Measurements from ENCODE around the gene VWA8.
A peak's percentile ranks its signal among the peaks of the same experiment; 100 is the strongest.
"Not testable (repeated sequence)": the region's sequence is repeated elsewhere in the genome, so short reads cannot be mapped to it uniquely, and the experiment has no call there.

Gene VWA8

DNA sequence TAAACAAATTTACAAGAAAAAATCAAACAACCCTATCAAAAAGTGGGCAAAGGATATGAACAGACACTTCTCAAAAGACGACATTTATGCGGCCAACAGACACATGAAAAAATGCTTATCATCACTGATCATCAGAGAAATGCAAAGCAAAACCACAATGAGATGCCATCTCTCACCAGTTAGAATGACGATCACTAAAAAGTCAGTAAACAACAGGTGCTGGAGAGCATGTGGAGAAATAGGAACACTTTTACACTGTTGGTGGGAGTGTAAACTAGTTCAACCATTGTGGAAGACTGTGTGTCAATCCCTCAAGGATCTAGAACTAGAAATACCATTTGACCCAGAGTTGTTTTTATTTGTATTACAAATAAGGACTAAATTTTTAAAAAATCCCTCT lies 215.4 kb downstream of the VWA8 start:
- DNase-seq (ENCODE audit: low spot score) = not testable (repeated sequence)

DNA sequence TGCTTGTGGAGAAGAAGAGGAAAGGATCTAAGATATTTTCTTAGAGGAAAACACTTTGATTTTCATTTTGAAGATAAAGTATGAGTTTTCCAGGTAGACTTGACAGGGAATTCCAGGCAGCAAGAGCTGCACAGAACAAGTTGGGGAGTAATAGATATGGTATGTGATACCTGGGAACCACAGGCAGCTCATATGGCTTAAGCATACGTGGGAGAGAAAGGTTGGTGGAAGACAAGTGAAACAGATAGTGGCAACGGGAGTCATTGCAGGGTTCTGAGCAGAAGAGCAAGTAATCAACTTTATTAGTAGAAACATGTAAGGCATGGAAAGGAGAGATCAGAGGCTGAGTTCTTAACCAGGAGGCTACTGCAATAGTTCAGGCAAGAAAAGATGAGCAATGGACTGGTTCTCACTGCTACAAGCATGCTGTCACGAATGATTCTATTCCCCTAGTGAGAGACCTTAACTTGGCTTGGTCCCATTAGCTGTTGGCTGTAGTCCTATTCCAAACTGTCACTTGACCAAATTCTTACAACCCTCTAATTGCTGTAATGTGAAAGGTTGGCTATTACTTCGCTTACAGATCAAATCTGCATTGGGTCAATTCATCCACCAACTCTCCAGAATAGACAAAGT lies 217.9 kb downstream of the VWA8 start:
- no peak for DNase-seq (ENCODE audit: low spot score)

DNA sequence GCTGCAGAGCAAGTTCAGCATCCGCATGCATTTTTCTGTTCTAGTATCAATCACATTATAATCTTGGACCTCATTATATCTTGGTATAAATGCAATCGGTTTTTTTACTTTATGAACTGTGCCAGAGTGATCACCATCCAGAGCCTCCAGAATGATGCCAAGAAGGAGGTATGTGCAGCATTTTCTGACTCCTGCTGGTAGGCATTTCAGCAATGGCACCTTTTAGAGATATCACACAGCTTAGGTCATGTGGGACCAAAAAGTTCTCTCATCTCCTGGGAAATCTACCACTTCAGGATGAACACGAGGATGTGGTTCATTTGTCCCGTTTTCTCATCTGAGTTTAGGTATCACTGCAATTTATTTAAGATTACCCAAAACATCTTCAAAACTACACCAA lies 220.4 kb downstream of the VWA8 start:
- no peak for DNase-seq (ENCODE audit: low spot score)

DNA sequence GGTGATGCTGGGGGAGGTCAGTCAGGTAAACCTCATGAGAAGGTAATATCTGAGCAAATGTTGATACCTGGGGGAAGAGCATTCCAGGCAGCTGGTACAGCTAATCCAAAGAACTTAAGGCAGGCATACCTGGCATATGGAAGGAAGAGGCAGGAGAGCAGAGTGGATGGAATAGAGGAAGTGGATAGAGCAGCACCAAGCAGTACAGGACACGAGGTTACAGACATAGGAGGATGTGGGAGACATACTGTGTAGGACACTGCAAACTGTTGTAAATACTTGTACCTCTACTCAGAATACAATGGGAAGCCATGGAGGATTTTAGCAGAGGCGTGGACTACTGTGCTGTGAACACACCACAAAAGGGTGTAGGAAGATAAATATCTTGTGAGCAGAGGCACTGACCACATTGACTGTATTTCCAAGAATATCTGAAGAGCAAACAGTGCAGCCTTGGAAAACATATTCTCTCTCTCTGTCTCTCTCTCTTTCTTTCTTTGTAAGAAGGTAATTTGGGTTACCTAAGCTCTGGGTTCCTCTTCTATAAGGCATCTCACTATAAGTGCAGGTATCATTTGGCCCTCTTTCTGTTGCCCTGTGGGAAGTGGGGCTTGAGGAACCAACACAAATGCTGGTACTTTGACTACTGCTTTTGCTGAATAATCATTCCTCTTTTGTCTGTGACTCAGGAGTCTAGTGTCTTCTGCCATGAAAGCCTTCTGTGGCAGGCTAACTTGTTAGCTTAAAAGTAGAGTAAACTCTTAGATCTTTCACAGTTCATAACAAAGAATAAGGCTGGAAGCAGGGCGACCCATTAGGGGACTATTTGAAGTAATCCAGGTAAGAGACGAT lies 238.0 kb downstream of the VWA8 start:
- DNase-seq (ENCODE audit: low spot score) = no peak

DNA sequence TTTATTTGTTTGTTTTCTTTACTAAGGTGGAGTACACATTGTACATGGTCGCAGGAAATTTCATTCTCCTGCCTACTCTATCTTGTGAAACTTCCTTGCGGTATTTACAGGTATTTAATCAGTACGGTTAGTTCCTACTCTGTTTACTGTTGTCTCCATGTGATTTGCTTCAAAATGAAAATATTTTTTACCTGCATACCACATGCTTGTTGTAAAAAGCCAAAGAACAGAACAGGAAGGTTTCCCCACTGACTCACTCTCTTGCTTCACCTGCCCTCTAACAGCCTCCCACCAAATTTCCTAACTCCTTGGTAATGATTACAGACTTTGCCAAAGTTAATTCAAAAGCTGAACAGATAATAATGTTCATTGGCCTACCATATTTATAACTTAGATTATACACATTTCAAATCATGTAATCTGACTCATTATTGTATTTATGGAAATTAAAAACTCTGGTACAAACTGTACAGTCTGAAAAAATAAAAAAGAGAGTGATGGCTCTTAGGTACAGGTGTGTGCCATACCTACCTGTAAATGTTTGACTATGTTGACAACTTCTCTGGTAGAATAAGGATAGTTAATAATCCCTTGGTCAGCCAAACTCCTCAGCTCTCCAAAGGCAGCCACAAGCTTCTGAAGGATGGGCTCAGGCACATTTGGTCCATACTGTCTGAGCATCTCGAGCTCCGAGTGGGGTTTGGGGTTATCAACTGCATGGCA lies 239.9 kb downstream of the VWA8 start:
- no peak for DNase-seq (ENCODE audit: low spot score)

DNA sequence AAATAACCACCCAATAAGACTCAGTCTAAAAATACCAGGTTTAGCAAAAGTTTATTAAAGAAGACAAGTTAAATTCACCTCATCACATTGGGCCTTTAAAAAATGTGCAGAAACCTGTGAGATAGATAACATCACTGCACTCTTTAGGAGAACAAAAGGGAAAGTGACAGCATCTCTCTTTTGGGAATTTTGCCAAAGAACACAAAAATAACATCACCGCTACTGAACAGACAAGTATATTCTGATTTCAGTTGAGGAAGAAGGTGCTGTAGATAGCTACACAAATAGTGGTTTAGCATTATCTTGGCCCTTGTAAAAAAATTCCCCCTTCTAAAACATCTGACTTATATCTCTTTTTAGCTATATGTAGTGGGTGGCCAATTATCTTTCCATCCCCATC lies 244.7 kb downstream of the VWA8 start:
- DNase-seq (ENCODE audit: low spot score) = no peak

DNA sequence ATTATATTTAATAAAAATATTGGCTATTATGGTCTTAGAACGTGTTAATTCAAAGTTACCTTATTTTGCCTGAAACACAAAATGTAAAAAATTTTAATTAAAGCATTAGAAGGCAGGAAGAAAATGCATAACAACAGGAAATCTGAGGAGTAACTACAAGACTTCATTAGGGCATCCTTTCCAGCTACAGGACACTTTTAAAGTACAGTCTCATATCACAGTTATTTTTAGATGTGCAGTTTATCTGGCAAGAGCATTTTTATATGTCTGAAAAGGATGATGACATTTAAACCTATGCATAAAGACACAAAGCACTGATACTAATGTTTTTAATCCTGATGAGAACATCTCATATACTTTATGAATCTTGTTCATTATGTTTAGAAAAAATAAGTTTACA lies 247.5 kb downstream of the VWA8 start:
- no peak for DNase-seq (ENCODE audit: low spot score)

DNA sequence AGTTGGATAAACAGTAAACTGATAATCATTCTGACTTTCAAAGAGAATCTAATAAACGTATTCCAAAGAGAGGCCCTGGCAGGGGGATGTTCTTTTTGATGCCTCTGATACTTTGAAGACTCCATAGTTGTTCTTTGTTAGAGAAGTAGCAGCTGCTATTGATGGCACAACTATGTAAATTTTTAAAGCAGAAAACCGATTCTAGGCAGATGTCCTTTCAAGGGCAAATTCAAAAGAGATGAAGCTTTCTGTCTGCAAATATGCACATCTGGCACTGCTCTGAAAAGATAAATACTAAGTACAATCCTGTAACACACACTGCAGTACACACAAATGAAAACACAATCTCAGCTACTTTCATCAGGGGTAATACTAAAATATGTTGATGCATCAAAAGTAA lies 250.1 kb downstream of the VWA8 start:
- DNase-seq (ENCODE audit: low spot score) = no peak

DNA sequence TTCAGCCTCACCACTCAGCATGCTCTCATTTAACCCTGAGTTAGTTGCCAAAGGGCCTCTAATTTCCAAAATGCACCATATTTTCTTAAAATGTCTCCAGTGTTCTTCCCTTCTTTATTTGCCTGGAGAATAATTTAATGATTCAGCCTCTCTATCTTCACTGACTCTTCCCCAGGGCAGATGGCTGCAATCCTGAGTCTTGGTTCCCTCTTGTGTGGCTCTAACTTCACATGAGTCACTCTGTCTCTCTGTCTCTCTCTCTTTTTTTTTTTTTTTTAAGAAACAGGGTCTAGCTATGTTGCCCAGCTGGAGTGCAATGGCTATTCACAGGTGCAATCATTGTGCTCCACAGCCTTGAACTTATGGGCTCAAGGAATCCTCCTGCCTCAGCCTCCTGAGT lies 251.4 kb downstream of the VWA8 start:
- no peak for DNase-seq (ENCODE audit: low spot score)

DNA sequence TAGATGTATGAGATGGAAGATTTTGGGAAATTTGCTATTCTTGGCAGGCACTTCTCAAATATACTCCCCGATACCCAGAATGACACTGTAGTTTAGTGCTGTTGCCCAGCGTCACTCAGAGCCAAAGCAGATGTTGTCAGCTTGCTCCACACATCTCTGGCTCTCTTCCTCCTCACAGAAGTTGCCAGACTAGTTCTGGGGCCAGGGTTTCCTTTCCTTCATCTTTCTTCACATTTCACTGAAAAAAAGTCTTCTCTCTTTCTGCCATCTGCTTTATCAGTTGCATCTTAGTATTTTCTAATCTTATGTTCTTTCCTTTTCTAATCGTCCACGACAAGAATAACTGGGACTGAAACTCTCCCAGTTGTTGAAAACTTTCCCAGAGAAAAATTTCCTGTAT lies 252.2 kb downstream of the VWA8 start:
- no peak for DNase-seq (ENCODE audit: low spot score)

DNA sequence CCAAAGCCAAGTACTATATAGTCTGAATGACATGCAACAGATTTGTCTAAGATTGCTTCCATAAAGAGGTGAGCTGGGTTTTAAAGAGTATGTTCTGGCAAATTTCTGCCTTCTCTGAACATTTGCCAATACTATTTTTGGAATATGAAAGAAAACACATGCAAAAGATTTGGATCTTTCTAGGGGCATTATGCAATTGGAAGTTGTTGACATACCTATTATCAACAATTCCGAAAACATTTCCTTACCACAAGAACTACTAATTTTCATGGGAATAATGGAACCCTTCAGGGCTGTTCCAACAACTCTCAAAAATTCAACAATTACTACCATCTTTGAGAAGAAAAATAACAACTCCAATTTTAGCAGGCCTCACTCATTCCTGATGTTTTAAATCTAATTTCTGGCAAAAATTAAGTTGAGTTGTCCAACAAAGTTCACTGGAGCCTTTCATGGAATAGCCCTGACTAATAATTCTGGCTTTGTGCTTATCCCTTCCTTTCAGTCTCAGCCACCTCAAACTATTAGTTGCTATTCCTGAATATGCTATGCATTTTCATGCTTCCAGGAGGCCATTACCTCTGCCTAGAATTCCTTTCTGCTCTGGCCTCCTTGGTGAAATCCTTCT lies 253.6 kb downstream of the VWA8 start:
- DNase-seq (ENCODE audit: low spot score) = no peak

DNA sequence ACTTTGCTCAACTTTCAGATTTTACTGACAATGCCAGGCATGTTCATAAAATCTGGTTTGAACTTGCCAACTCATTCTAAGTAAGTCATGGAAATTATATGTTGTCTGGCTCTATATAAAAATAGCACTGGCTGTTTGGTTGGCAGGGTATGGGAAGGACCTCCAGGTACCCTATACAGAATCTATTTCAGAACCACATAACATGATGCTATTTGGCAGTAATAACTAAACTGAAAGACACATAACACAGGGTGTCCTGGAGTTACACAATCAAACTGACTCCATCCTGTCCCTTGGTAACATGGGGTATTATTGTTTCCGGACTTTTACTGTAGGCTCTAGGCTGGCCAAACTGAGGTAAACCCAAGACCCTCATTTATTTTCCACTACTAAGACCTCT lies 254.8 kb downstream of the VWA8 start:
- DNase-seq (ENCODE audit: low spot score) = no peak

DNA sequence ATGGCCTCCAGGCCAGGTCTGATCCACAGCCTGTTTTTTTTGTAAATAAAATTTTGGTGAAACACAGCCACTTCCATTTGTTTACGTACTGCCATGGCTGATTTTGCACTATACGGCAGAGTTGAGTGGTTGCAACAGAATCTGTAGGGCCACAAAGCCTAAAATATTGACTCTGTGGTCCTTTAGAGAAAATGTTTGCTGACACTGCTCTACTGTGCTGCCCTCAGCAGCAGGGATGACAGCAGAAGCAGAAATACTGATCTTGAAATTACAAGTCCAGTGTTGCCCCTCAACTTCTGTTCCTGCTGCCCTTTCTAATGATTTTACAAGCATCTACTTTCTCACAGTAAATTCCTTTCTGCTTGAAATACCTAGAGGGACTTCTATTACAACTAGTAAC lies 258.4 kb downstream of the VWA8 start:
- DNase-seq (ENCODE audit: low spot score) = no peak

DNA sequence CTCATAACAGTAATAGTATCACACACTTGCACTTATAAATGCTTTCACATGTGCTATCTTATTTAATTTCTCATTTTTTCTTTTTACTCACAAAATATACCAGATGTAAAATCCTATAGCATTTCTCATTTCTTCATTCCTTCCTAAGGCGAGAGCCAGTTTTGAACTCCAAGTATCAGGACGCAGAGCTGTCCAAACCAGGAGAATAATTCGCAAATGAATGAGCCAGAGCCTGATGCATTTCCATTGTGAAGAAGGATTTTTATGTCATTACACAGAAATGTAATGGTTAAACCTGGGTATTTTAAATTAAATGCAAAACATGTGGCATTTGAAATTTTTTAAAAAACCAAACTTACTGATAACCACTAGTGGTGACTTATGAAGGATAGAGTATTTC lies 259.2 kb downstream of the VWA8 start:
- DNase-seq (ENCODE audit: low spot score) = no peak

DNA sequence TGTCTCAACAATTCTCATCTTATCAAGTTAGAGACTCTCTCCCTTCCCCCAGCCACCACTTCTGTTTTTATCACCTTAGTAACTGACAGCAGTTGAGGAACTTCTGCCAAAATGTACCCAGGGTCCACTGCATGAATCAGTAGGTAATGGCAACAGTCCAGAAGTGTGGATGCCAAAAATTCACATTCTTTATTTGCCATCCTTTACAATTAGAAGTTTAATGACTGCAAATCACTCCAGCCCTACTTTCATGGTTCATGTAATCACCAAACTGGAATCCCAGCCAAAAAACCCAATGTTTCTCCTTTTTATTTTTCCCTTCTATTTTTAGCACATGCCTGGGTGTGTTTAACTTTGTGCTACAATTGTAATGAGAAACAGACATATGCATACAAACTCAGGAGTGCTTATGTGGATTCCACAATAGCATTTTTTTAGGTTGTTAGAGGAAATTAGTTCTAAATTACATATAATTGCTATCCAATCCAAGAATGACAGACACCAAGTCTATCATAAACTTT lies 260.1 kb downstream of the VWA8 start:
- DNase-seq (ENCODE audit: low spot score) = no peak

DNA sequence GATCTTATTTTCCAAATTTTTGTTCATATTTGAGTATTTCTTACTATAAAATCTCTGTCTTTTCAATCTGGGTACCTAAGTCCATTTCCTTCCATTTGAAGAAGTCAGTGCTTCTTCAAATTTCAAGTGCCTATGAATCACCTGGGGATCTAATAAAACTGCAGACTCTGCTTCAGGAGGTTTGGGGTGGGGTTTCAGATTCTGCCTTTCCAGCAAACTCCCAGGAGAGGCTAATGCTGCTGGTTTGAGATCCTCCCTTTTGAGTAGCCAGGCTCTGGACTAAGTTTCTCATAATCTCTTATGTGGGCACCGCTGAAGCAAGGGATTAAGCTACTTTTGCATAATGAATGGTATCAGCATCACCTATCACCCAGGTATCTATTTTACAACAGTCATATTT lies 261.1 kb downstream of the VWA8 start:
- DNase-seq (ENCODE audit: low spot score) = no peak

DNA sequence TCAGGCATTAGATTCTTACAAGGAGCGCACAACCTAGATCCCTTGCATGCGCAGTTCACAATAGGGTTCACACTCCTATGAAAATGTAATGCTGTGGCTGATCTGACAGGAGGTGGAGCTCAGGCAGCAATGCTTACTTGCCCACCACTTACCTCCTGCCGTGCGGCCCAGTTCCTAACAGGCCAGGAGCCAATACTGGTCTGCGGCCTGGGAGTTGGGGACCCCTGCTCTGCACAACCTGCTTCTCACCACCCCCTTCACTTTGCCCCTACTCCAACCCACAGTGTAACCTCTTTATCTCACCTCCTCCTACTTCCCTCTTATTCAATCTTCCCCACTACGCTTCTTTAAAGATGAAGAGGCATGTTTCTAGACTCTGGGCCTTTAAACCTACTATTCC lies 263.3 kb downstream of the VWA8 start:
- no peak for DNase-seq (ENCODE audit: low spot score)

DNA sequence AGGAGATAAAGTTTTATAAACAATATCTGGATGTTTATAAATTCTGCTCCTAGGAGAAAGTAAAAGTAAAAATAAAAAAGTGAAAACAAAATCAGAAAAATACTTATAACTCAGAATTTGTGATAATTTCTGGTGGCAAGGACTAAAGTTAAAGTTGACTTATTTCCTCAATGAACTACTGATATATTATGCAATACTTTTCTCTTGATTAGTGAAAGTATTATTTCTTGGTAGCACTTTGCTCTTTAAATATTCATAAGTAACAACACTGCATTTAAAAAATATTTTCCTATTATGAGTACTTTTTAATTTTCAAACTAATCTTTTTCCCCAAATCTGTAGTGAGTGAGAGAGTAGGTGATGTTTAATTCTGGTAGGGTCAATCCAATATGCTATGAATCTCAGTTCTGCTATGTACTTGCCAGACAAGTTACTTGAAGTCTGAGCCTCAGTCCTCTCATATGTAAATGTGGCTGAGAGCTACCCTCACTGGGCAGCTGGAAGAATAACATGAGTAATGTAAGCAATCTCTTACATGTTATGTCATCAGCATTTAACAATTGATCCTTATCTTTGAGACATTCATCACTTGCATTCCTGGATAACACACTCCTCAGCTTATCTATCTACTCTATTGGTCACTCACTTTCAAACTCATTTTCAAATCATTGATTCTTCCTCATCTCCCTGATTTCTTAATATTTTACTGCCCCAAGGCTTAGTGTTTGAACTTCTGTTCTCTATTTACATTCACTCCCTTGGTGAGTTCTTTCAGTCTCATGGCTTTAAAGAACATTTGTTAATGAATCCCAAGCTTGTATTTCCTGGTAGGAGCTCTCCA lies 264.5 kb downstream of the VWA8 start:
- peak; percentile 16 for DNase-seq (ENCODE audit: low spot score)

DNA sequence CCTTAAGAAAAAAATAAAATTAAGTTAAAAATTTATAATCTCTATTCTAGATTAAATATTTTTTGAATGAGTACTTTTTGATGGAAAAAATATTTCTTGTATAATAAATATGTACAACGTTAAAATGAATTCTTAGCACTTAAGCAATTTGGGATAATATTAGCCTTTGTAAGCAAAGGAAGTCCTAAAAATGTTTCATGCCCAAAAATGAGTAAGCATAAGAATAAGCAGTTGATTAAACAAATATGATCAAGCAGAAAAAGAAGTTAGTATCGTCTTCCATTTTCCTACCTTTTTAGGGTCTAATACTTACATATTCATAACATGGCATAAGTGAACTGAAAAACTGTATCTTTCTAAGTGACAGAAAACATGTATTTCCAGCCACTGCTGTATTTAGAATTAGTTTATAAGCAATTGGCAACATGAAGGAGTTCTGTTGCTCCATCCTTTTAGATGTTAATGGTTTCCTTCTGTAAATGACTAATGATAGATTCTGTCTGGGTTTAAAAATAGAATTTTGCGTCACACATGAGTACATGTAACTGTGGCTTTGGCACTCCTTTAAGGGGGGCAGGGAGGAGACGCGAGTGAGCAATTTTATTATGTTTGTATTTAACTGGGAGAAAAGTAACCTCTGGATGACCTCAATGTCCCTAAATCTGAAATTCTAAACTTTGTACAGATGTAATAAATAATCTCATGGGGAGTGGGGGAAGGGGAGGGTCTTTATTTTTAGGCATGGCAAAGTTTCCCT lies 266.2 kb downstream of the VWA8 start:
- no peak for DNase-seq (ENCODE audit: low spot score)

DNA sequence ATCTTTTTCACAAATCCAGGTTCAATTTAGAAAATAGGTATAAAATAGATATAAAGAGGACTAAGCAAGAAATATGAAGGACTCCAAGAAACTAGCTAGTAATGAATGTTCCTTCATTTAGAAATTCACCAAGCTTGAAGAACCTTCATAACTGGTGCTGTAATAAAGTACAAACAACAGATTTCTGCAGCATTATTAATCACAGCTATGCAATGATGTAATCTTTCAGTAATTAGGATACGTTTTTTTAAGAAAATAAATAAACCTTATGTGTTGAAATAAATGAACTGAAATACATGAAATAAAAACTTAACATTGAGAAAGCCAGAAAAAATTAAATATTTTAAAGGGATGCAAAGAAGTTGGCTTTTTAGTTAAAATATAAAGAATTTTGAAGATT lies 267.5 kb downstream of the VWA8 start:
- no peak for DNase-seq (ENCODE audit: low spot score)

All from SK-N-DZ (cell line).